GM19372 (cell line): ENCODE measurements around the gene KRTAP12-4.
"Not testable (repeated sequence)": the region's sequence is repeated elsewhere in the genome, so short reads cannot be mapped to it uniquely, and the experiment has no call there.

Experiments used
- ATAC-seq: cut with Tn5 transposase; IDR thresholded peaks from one replicate; pipeline ENCODE4 v1.9.1; 2021; ENCODE audit warnings: mild to moderate bottlenecking, low read depth, moderate library complexity; ENCODE audit not compliant: unreplicated experiment

The KRTAP12-4 gene

DNA sequence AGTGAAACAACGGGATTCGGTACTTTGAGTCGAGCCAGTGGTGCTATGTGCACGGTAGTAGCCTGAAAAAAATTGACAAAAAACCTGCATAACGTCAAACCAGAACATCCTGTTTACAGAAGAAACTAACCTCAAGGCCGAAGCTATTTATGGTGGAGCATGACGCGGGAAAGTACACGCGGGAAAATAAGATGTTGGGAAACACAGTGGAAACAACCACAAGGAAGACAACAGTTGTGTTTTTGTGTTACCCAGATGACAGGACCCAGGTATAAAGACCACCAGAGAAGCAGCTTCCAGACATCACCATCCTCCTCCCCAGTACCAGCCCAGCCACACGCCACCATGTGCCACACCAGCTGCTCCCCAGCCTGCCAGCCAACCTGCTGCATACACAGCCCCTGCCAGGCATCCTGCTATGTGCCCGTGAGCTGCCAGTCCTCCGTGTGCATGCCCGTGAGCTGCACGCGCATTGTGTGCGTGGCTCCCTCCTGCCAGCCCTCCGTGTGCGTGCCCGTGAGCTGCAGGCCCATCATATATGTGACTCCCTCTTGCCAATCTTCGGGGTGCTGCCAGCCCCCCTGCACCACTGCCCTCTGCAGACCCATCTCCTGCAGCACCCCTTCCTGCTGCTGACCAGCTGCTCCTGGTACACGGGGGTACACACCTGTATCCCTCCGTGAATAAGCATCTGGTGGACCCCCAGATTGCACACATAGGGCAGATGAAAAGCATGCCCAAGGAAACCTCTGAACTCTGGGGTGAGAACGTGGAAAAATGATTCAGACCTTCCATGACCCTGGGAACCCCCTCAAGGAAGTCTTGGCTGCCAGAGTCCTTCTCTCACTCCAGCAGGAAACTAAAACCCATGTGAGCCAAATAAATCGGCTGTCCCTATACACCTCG, 3.4 kb upstream of the KRTAP12-4 start, which contains the start of gene KRTAP12-3:
KRTAP12-3 (plus strand) TSS at position 298 of the 906 bp plus-strand sequence; CDS start at position 346, 48 bp downstream.
- no peak for ATAC-seq

DNA sequence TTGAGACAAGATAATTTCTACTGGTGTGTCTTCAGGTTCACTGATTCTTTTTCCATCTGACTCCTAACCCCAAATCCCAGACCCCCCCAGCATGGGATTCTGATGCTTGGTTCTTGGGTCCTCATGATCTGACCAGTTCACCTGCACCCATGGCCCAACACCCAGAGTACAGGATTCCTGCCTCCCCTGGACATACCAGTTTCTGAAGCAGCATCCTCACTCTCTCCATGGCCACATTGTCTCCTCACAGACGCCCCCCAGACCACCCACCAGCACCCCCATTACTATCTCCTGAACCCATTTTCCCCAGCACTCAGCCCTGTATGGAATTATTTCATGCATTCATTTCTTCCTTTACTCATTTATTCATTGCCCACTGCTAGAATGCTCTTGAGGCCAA, 2.4 kb upstream of the KRTAP12-4 start:
- ATAC-seq: no peak

DNA sequence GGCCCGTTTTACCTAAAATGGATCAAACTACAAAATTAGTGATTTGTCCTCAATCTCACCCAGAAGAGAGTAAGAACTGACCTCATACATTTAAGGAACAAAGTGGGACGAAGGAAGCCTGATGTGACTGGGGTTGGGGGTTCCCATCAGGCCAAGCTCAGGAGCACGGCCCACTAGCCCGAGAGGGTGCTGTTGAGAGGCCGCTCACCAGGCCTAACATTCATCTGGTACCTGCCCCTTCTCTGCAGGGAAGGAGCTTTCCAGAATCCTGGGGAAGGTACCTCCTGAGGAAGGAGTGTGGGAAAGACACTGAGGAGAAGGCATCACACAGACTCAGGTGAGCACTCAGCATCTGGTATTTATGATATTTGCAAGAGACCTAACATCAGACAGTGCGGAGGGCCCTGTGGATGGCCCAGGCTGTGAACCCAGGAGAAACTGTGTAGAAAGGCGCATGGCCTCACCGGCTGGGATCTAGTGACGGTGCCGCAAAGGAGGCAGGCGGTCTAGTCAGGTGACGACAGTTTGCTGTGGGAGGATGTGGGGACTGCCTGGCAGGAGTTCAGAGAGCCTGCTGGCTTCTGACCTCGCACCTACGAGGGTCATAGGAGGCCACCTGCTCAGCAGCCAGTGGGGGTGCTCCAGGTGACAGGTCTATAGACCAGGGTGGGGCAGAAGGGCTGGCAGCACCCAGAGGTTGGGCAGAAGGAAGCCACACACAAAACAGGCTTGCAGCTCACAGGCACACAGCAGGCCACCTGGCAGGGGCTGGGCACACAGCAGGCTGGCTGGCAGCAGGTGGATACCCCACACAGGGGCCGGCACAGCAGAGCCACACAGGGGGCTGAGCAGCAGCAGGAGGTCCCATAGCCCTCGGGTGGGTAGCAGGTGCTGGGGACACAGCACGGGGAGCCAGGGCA, 543 bp downstream of the KRTAP12-4 start:
- no peak for ATAC-seq

DNA sequence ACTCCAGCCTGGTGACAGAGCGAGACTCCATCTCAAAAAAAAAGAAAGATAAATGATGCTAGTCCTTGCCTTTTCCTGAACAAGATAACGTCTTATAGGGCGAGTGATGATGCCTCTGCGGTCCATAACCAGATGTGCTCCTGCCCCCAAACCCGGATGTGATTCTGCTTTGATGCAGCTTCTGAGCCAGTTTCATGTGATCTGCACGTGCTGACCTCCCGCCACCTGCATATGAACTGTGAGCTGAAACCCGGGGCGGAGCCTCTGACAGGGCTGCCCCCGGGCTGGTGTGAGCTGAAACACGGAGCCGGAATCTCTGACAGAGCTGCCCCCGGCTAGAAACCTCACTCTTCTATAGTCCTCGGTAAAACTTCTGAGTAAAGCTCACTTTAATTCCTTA, 1.3 kb downstream of the KRTAP12-4 start:
- no peak for ATAC-seq

DNA sequence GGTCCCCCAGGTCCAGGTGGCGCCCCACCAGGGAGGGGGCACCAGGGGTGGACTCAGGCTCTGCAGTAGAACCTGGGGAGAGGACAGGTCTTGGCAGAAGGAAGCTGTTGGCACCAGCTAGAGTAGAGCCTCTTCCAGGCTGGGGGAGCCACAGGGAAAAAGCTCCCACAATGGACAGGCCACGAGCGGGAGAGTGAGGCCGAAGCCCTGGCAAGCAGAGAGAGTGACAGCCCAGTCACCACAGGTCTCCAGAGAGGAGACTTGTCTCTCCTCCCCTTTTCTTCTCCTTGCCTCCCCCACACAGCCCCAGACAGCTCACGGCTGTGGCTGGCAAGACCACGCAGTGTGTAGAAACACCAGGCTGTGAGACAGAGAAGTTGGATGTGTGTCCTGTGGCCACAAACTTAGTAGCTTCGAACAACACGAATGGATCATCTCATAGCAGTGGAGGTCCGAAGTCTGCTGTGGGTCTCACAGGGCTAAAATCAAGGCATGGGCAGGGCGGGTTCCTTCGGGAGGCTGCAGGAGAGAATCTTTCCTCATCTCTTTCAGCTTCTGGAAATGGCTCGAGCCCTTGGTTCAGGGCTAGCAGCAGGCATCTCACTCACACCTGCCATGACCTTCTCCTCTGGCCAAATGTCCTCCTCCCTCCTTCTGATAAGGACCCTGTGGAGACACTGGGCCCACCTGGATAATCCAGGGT, 3.3 kb downstream of the KRTAP12-4 start:
- no peak for ATAC-seq

DNA sequence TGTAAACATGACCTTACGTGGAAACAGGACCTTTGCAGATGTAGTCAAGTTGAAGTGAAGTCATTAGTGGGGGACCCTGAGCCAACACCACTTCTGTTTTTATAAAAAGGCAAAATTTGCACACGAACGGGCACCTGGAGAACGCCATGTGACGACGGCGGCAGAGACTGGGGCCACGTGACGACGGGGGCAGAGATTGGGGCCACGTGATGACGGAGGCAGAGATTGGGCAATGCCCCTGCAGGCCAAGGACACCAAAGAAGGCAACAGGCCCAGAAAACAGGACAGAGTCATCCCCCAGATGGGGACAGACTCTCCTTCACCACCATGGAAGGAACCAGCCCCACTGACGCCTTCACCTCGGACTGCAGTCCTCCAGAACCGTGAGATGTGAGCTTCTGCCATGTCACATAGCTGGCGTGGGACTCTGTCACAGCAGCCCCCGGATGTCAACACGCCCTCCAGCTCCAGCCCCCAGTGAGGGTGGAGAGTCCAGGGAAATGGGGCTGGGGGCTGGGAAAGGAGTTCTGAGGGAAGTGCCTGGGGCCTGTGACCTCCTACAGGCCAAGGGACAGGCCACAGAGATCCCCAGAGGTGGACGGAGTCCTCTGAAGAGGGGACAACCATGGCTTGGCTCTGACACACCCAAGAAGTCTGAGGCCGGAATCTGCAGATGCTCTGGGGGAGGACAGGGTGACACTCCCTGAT, 4.0 kb downstream of the KRTAP12-4 start:
- no peak for ATAC-seq

DNA sequence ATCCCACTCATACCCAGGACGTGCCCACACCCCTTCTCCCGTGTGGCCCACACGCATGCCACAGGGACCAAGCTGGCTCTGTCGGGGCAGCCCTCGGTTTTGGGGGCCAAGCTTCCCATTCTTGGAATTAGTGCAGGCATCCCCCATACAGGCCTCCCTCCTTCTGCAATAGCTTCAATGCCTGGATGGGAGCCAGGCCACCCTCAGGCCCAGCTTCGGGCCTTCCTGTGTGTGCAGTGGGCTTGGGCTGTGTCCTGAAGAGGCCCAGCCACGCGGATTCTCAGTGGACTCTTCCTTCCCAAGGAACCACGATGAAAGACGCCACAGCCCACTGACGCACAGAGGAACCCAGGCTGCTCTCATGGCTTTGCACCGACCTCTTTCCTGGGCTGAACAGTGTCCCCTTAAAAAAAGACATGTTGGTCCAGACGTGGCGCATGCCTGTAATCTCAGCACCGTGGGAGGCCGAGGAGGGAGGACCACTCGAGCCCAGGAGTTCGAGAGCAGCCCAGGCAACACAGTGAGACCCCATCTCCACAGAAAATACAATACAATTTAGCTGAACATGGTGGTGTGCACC, 4.8 kb downstream of the KRTAP12-4 start:
- no peak for ATAC-seq

DNA sequence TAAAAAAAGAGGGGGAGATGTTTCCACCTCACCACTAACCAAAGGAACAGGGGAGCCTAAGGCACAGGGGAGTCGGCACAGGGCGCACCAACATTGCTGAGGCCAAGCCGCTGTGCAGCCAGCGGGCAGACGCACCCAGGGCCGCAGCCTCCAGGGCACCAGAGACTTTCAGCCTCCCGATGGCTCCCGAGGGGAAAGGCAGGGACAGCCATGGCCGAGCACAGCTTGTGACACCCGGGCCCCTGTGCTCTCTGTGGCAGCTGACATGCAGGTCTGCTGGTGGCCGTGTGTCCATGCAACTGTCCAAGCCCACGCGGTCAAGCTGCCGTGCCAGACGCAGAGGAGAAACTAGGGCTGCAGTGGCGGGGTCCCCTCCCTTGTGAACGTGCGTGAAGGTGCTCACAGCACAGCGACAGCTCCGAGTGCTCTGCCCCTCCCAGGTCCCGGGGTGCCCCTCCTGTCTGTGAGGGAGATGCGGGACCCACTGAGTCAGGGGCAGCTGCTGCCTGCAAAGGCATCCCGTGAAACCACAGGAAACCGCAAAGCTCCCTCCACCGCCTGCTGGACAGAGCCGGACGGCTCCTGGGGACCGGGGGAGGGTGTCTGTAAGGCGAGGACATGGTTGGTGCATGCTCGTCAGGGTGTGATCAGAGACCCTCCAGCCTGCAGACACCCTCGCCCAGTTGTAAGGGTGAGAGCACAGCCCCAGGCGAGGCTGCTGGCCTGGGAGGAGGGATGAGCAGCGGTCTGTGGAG, 5.7 kb downstream of the KRTAP12-4 start:
- ATAC-seq: no peak

DNA sequence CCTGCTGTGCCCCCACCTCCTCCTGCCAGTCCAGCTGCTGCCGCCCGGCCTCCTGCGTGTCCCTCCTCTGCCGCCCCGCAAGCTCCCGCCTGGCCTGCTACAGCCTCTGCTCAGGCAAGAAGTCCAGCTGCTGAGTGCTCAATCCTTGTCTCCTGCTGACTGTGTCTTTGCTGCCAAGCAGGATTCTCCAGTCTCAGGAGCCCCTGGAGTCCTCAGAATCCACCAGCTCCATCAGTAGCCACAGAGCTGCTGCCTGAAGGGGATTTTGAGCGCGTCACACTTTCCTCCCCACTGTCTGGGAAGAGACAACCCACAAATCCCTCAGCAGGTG, 7.3 kb downstream of the KRTAP12-4 start:
- no peak for ATAC-seq

DNA sequence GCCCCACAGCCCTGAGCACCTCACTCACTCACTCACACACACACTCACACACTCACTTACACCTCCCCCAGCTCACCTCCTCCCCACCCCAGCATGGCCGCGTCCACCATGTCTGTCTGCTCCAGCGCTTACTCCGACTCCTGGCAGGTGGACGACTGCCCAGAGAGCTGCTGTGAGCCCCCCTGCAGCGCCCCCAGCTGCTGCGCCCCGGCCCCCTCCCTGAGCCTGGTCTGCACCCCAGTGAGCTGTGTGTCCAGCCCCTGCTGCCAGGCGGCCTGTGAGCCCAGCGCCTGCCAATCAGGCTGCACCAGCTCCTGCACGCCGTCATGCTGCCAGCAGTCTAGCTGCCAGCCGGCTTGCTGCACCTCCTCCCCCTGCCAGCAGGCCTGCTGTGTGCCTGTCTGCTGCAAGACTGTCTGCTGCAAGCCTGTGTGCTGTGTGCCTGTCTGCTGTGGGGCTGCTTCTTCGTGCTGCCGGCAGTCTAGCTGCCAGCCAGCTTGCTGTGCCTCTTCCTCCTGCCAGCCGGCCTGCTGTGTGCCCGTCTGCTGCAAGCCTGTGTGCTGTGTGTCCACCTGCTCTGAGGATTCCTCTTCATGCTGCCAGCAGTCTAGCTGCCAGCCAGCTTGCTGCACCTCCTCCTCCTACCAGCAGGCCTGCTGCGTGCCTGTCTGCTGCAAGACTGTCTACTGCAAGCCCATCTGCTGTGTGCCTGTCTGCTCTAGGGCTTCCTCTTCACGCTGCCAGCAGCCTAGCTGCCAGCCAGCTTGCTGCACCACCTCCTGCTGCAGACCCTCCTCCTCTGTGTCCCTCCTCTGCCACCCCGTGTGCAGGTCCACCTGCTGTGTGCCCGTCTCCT, 7.9 kb downstream of the KRTAP12-4 start, which contains the start of gene KRTAP10-11:
KRTAP10-11 (plus strand) TSS at position 49 of the 856 bp plus-strand sequence; CDS start at position 94, 45 bp downstream.
- ATAC-seq: not testable (repeated sequence)

DNA sequence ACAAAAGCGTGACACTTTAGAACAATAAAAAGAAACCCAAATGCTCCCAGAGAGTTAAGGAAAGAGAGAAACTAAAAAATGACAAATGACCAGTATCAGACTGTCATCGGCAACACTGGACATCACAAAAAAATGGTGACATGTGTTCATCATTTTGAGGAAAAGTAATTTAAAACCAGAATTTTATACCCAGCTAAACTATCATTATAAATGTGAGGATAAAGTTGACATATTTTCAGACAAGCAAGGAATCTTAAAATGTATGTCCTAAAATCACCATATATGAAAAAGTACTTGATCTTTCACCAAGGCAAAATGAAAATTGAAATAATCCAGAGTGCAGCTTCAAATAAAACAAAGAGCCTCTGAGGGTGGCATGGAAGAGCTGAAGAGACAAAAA, 9.6 kb downstream of the KRTAP12-4 start:
- no peak for ATAC-seq

DNA sequence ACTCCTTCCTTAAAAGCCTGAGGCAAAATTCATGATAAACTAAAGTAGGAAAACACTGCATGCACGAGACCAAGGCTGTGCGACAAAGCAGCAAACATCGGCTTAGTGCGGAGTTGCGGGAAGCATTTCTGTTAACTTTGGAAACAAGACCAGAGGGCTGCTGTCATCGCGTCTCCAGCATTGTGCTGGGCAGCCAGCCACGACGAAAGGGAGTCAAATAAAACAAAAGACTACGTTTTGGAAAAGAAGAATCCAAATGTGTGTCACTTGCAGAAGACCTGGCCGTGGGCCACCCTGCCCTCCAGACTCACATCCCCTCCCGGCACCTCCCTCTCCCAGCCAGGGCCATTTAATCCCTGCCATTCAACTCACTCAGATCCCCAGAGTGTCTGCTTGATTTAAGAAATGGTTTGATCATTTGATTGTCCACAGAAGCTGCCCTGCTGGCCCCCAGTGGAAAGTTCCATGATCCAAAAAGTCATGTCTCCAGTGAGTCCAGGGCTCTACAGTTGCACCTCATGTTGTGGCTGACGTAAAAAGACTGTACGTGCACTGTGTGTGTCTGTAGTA, 10.6 kb downstream of the KRTAP12-4 start:
- no peak for ATAC-seq

DNA sequence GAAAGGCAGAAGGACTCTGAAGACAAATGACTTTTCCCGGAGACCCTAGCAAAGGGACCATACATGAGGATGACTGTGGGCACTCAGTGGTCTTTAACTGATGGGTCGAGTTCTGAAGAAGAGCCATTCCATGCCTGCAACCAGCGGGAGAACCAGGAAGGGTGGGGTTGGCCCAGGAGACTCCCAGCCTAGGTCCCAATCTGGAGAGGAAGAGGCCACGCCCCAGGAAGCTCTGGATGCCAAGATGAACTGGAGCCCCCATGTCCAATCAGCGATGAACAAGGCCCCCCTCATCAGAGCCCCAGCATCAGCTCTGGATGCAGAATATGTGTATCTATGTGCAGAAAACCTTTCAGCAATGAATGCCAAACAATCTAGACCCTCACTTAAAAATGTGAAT, 13.7 kb downstream of the KRTAP12-4 start:
- ATAC-seq: no peak

DNA sequence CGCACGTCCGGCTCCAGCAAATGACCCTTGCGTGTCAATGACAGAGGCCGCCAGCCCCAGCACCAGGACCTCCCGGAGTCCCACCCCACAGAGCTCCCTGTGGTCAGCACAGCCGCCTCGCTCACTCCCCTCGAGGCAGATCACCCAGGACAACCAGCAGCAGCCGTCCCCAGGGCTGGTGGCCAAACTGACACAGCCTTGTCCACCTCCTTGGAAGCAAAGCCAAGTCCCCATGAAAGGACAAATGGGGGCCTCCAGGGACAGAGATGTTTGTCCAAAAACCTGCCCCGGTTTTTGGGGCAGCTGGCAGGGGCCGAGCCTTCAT, 15.2 kb downstream of the KRTAP12-4 start:
- no peak for ATAC-seq

DNA sequence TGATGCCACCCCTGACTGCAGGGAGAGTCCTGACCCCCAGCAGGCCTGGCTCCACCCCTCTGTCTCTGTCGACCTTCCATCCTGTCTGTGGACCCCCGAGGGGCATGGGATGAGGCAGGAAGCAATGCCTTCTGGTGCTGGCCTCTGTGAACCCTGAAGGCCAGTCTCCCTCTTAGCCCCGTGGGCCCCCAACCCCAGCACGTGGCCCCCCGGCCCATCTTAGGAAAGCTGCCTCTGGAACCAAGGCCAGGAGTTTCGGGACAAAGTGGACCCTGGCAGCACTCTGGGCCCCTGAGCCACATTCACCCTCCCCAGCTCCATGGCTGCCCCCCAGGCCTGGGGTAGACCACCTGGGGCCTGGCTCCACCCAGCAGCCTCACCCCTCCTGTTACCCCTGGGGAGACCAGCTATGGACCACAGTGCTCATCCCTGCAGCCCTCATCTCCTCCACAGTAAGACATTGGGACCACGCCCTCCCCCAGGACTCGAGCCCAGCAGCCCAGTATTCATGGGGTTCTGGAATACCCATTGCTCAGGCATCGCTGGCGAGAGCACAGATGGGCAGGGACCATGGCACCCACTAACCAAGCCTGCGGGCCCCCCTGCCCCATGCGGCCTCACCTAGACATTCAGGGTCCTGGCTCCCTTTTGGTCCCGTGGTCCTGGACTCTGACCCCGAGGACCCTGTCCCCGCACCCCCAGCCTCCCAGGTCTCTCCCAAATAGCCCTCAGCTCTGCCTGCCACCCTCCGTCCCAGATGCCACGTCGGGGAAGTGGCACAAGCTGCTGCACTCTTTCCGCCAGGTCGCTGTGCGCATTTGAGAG, 15.7 kb downstream of the KRTAP12-4 start:
- ATAC-seq: not testable (repeated sequence)

DNA sequence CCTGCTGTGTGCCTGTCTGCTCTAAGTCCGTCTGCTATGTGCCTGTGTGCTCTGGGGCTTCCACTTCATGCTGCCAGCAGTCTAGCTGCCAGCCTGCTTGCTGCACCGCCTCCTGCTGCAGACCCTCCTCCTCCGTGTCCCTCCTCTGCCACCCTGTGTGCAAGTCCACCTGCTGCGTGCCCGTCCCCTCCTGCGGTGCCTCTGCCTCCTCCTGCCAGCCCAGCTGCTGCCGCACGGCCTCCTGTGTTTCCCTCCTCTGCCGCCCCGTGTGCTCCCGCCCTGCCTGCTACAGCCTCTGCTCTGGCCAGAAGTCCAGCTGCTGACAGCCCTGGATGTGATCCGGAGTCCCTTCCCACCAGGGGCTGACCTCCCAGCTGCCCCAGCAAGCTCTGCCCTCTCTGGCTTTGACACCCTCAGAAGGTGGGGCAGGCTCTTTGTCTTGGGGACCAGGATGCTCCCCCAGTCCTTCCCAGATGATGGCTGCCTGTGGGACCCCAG, 16.6 kb downstream of the KRTAP12-4 start:
- not testable (repeated sequence) for ATAC-seq
